ENCODE results near the gene ZNF385B.
"Not testable (repeated sequence)": the region's sequence is repeated elsewhere in the genome, so short reads cannot be mapped to it uniquely, and the experiment has no call there.

Gene ZNF385B

DNA sequence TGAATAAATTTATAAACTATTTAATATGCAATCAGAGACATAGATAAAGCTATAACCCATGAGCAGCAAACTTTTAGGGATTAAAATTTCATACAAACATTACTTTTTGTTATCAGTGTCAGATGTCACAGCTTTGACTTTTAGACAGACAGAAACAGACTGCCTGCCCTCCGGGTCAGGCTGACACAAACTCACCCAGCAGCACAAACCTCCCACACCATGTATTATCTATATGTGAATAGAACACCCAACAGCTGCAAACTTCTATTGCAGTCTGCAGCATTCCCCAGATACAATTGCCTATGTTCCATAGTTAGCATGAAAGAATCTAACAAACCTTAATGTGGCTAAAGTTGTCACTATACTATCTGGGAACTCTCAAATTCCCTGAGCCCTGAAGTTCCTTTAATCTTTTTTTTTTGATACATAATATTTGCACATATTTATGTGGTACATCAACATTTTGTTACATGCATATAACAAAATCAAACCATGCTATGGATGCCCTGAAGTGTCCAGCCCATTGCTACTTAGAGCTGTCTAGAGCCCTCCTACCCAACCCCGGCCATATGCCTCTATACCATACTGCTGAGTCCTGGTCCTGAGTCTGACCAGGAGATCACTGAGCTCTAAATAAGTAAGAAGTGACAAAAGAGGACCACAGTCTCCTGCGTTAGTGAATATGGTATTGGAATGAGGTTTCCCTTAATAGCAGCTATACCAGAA, 214.4 kb downstream of the ZNF385B start:
- no peak overlapping the region for H3K4me2 ChIP-seq
- H4K20me1 ChIP-seq = no peaks in the 10 kb centered on the region
- no peaks in the 10 kb centered on the region for H3K9me3 ChIP-seq (replicated peaks in 1 of 11)
- no peak overlapping the region for H3K4me3 ChIP-seq
- no peak overlapping the region for H3K27ac ChIP-seq
- no peaks in the 10 kb centered on the region for H3K27me3 ChIP-seq
- no peak overlapping the region for H3K9ac ChIP-seq
- no peak for TF ChIP-seq Cebpa-rat (IDR thresholded peaks at IDR 0.05)
- no peaks in the 10 kb centered on the region for H3K36me3 ChIP-seq
- H3K4me1 ChIP-seq = no peaks in the 10 kb centered on the region

DNA sequence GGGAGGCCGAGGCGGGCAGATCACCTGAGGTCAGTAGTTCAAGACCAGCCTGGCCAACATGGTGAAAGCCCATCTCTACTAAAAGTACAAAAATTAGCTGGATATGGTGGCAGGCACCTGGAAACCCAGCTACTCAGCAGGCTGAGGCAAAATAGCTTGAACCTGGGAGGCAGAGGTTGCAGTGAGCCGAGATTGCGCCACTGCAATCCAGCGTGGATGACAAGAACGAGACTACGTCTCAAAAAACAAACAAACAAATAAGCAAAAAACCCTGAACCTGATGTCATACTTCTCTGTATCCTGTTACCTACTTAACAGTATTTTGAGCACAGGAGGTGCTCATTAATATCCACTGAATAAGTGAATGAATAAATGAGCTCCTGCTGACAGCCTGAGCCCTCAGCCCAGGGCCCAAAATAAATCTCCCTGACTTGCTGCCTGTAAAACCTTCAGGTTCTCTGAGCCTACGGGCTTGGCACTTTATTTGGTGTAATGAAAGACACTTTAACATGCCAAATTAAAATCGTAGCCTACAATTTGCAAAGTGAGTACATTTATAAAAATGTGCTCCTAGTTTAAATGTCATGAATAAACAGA, 215.1 kb downstream of the ZNF385B start:
- no peak overlapping the region for H3K9ac ChIP-seq
- H4K20me1 ChIP-seq = no peaks in the 10 kb centered on the region
- H3K27me3 ChIP-seq = no peaks in the 10 kb centered on the region
- TF ChIP-seq Cebpa-rat (IDR thresholded peaks at IDR 0.05) = no peak
- no peak overlapping the region for H3K4me2 ChIP-seq
- H3K9me3 ChIP-seq (replicated peaks in 1 of 11) = no peaks in the 10 kb centered on the region
- no peaks in the 10 kb centered on the region for H3K36me3 ChIP-seq
- no peak overlapping the region for H3K27ac ChIP-seq
- no peak overlapping the region for H3K4me3 ChIP-seq
- H3K4me1 ChIP-seq = no peaks in the 10 kb centered on the region

DNA sequence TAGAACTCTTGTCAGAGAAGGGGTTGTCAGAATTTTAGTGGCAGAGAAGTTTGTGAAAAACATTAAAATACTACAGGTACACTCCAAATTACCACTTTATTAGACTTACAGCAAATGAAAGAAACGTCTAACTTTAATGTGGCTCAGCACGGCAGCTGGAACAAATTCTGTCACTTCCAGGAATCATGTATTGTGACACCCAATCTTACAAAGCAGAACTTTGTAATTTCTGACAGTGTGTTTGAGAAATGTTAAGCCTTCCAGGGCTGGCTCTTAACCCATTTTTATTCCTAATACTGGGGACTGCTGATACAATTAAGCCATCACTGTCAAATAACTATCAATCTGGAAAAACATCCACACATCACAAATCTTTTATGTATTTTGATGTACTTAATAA, 216.4 kb downstream of the ZNF385B start:
- Histone ChIP-seq H3K36me3 (no peaks in the 10 kb centered on the region), H3K27ac (no peak overlapping the region), H3K4me1 (no peaks in the 10 kb centered on the region), H4K20me1 (no peaks in the 10 kb centered on the region), H3K9me3 (replicated peaks in 1 of 11) (no peaks in the 10 kb centered on the region), H3K27me3 (no peaks in the 10 kb centered on the region), H3K4me3 (no peak overlapping the region), H3K4me2 (no peak overlapping the region), H3K9ac (no peak overlapping the region)
- no peak for TF ChIP-seq Cebpa-rat (IDR thresholded peaks at IDR 0.05)

DNA sequence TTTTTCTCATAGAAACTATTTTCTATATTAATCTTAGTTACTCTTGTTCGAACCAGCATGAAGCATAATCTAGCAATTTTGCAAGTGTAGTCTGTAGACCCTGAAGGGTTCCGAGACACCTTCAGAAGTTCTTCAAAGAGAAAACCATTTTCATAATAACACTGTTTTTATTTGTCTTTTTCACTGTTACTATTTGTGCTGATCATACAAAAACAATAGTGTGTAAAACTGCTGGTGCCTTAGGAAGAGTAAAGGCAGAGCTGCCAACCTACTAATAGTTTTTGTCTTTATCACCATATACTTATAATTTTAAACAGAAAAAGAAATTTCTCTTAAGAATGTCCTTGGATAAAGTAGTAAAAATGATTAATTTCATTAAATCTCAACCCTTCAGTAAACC, 218.9 kb downstream of the ZNF385B start:
- no peaks in the 10 kb centered on the region for H3K4me1 ChIP-seq
- H3K27me3 ChIP-seq = no peaks in the 10 kb centered on the region
- H3K4me3 ChIP-seq = no peak overlapping the region
- no peaks in the 10 kb centered on the region for H3K36me3 ChIP-seq
- H3K27ac ChIP-seq = no peak overlapping the region
- H3K9ac ChIP-seq = no peak overlapping the region
- H3K9me3 ChIP-seq (replicated peaks in 1 of 11) = no peaks in the 10 kb centered on the region
- H4K20me1 ChIP-seq = no peaks in the 10 kb centered on the region
- H3K4me2 ChIP-seq = no peak overlapping the region
- no peak for TF ChIP-seq Cebpa-rat (IDR thresholded peaks at IDR 0.05)

GRCh38 chr2:179636995-179637394, 224.4 kb downstream of the ZNF385B start:
- Histone ChIP-seq H3K9me3 (replicated peaks in 1 of 11) (no peaks in the 10 kb centered on the region), H4K20me1 (no peaks in the 10 kb centered on the region), H3K36me3 (no peaks in the 10 kb centered on the region), H3K27ac (no peak overlapping the region), H3K4me1 (no peaks in the 10 kb centered on the region), H3K27me3 (no peaks in the 10 kb centered on the region), H3K4me2 (no peak overlapping the region), H3K9ac (no peak overlapping the region), H3K4me3 (no peak overlapping the region)
- no peak for TF ChIP-seq Cebpa-rat (IDR thresholded peaks at IDR 0.05)

DNA sequence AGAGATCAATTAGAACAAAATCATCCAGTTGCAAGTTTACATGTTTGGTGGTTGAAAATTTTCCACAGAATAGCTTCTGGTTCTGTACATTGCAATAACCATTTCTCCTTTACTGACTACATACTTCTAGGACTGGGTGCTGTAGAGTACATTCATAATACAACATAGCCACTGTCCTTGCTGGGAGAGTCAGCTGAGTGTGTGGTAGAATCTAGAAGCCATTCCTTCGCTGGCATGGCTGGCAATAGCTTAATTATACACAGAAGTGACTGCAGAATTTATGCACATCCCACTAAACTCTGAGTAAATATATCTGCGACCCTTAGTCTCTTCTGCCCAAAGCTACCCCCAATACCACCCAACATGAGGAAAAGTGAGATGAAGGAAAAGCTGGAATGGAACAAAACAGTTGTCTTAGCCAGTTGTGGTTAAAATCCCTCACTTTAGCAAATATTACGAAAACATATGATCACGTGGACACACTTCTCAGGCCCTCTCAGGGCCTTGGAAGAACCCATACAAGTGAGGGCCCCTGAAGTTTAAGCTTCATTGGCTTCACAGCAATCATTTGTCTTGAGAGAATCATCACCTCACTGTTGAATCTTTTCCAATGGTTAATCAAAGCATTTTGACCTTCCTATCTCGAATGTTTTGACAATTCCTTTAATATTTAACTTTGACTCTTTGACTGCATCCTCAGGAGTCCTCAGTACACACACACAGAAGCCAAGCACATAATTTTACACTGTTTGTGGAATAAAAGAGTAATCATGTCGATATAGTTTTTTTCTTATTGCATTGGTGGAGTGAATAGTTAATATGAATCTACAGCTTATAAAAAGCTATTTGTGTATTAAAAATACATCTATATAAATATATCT, 225.1 kb downstream of the ZNF385B start:
- Histone ChIP-seq H3K36me3 (no peaks in the 10 kb centered on the region), H3K9ac (no peak overlapping the region), H3K4me2 (no peak overlapping the region), H3K4me1 (no peaks in the 10 kb centered on the region), H3K9me3 (replicated peaks in 1 of 11) (no peaks in the 10 kb centered on the region), H3K4me3 (no peak overlapping the region), H3K27ac (no peak overlapping the region), H3K27me3 (no peaks in the 10 kb centered on the region), H4K20me1 (no peaks in the 10 kb centered on the region)
- no peak for TF ChIP-seq Cebpa-rat (IDR thresholded peaks at IDR 0.05)

- not testable (repeated sequence) for H3K27ac ChIP-seq; H3K4me2 ChIP-seq; H3K9ac ChIP-seq; H3K9me3 ChIP-seq (replicated peaks in 1 of 11); H3K27me3 ChIP-seq; H3K4me3 ChIP-seq; H3K36me3 ChIP-seq; H4K20me1 ChIP-seq; H3K4me1 ChIP-seq
Observed at GRCh38 chr2:179631769-179632385, 229.5 kb downstream of the ZNF385B start.

DNA sequence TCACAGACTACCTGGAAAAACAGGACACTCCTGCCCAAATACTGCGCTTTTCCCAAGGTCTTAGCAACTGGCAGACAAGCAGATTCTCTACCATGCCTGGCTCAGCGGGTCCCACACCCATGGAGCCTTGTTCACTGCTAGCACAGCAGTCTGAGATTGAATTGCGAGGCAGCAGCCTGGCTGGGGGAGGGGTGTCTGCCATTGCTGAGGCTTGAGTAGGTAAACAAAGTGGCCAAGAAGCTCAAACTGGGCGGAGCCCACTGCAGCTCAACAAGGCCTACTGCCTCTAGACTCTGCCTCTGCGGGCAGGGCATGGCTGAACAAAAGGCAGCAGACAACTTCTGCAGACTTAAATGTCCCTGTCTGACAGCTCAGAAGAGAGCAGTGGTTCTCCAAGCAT, 231.6 kb downstream of the ZNF385B start:
- H3K9me3 ChIP-seq (replicated peaks in 1 of 11); H3K4me3 ChIP-seq; H3K9ac ChIP-seq; H3K27me3 ChIP-seq; H3K4me2 ChIP-seq; H3K4me1 ChIP-seq; H3K27ac ChIP-seq; H4K20me1 ChIP-seq; H3K36me3 ChIP-seq: not testable (repeated sequence)

DNA sequence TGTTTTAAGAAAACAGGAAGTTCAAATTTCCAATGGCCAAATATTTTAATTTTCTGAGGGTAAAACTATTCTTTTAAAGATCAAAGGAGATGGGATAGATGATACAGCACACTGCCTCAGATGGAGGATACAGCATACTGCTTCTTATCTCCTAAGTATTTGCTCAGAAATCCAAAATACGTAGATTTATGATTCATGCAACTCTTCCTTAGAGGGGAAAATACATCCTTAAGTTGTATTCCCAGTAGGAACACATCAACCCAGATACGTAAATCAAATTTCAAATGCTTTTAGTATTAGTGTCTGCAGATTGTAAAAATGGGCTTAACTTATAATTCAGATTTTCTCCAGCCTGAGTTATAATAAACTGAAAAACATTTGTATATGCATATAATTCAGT, 235.2 kb downstream of the ZNF385B start:
- Histone ChIP-seq H3K27ac (no peak overlapping the region), H3K4me1 (no peaks in the 10 kb centered on the region), H3K36me3 (no peaks in the 10 kb centered on the region), H3K27me3 (no peaks in the 10 kb centered on the region), H3K9ac (no peak overlapping the region), H3K4me2 (no peak overlapping the region), H3K4me3 (no peak overlapping the region), H3K9me3 (replicated peaks in 1 of 11) (no peaks in the 10 kb centered on the region; a peak in 1 of 22 replicates), H4K20me1 (no peaks in the 10 kb centered on the region)
- no peak for TF ChIP-seq Cebpa-rat (IDR thresholded peaks at IDR 0.05)
